Measurements from ENCODE around the gene SLC5A11. TPM values are rescaled to one million over a fixed set of nuclear protein-coding genes. Genes with fewer than 3 reads are reported as not detected.
"Not testable (repeated sequence)": the region's sequence is repeated elsewhere in the genome, so short reads cannot be mapped to it uniquely, and the experiment has no call there.

SLC5A11 gene
- total and polyA plus RNA-seq, 11 donors = 0.75 TPM; not detected in 10

- intact Hi-C loops (cut with DNase I) = loop anchor here in 1 of 10 donors (10.0 kb wide), 1 partner anchor 231 kb away; no protein-coding TSS in a partner anchor
- no peak for TF ChIP-seq CTCF (IDR thresholded peaks at IDR 0.05)
- TF ChIP-seq POLR2A (IDR thresholded peaks at IDR 0.05) = no peak
- H3K9me3 ChIP-seq = no peaks in the 10 kb centered on the region
- peak in 3 of 5 donors; percentile 17 to 69 (median 39) for DNase-seq
- ATAC-seq = peak in 3 of 4 donors; percentile 27 to 56 (median 54)
- WGBS, 4 donors = 5 to 15% (median 12%) methylated on average over 11 to 18 of the region's 18 CpGs
- H3K36me3 ChIP-seq = no peaks in the 10 kb centered on the region
- peaks cover 0 to 10% (median 1%) of the 10 kb centered on the region in 12 donors for H3K4me1 ChIP-seq
- no peak overlapping the region for H3K4me3 ChIP-seq
- no peak overlapping the region for H3K27ac ChIP-seq
- H3K27me3 ChIP-seq = no peaks in the 10 kb centered on the region
These were observed 8.1 kb downstream of the SLC5A11 start for GRCh38 chr16:24853830-24854229.

- H3K36me3 ChIP-seq = no peaks in the 10 kb centered on the region
- no peak overlapping the region for H3K4me3 ChIP-seq
- TF ChIP-seq POLR2A (IDR thresholded peaks at IDR 0.05) (no peak), CTCF (IDR thresholded peaks at IDR 0.05) (no peak)
- H3K9me3 ChIP-seq = no peaks in the 10 kb centered on the region
- DNase-seq = no peak
- intact Hi-C loops (cut with DNase I) = loop anchor here in 1 of 10 donors (10.0 kb wide), 1 partner anchor 230 kb away; no protein-coding TSS in a partner anchor
- no peak for ATAC-seq
- H3K4me1 ChIP-seq = peaks cover 0 to 10% (median 1%) of the 10 kb centered on the region in 12 donors
- no peaks in the 10 kb centered on the region for H3K27me3 ChIP-seq
- H3K27ac ChIP-seq = no peak overlapping the region
These were observed 8.9 kb downstream of the SLC5A11 start for GRCh38 chr16:24854607-24855171.

GRCh38 chr16:24855678-24856077, 9.9 kb downstream of the SLC5A11 start:
- ATAC-seq = no peak
- Histone ChIP-seq H3K36me3 (no peaks in the 10 kb centered on the region), H3K9me3 (no peaks in the 10 kb centered on the region), H3K27ac (no peak overlapping the region), H3K4me3 (no peak overlapping the region), H3K4me1 (peaks cover 0 to 10% (median 1%) of the 10 kb centered on the region in 12 donors), H3K27me3 (no peaks in the 10 kb centered on the region)
- intact Hi-C loops (cut with DNase I) = loop anchor here in 1 of 10 donors (10.0 kb wide), 1 partner anchor 229 kb away; no protein-coding TSS in a partner anchor
- no peak for DNase-seq
- TF ChIP-seq POLR2A (IDR thresholded peaks at IDR 0.05) = no peak
- no peak for TF ChIP-seq CTCF (IDR thresholded peaks at IDR 0.05)
- 75 to 86% (median 80%) methylated on average over 5 of the region's 5 CpGs for WGBS, 4 donors

- H3K4me3 ChIP-seq, H3K9me3 ChIP-seq, H3K4me1 ChIP-seq, H3K27me3 ChIP-seq, ATAC-seq, H3K36me3 ChIP-seq, DNase-seq, H3K27ac ChIP-seq: not testable (repeated sequence)
- WGBS, 4 donors = 71 to 85% (median 83%) methylated on average over 8 of the region's 8 CpGs
- intact Hi-C loops (cut with DNase I) = loop anchor here in 1 of 10 donors (10.0 kb wide), 1 partner anchor 228 kb away; no protein-coding TSS in a partner anchor
These were observed 11.1 kb downstream of the SLC5A11 start for GRCh38 chr16:24856871-24857270.

Data from heart left ventricle (tissue), 16 donors.